Dermis microvascular lymphatic vessel endothelial cell (primary cell): ENCODE measurements around the gene EHBP1. TPM values are rescaled to one million over a fixed set of nuclear protein-coding genes. Genes with fewer than 3 reads are reported as not detected.

Source experiments
- DNase-seq, 2 donors: peaks; one replicate each; pipeline versions ENCODE4 v3.0.0 to v3.0.0-alpha.2; 2010; ENCODE audit warnings: low read depth in 2 of 2
- total RNA-seq: library from RNA; depleted of rRNA; stranded (reverse); fragments of >200 nt; gene quantifications from 2 replicates; pipeline ENCODE4 v1.2.1, GENCODE V29; 2014

The EHBP1 gene
- total RNA-seq, 1 donor from 2014 or later, result 13.1 TPM

- peak in 1 of 2 donors; percentile 62 for DNase-seq
Observed at GRCh38 chr2:63050334-63051041, 345.0 kb downstream of the EHBP1 start, which contains the start of gene OTX1. OTX1 (plus strand) TSS chr2:63050830; CDS start chr2:63052991, 2,161 bp downstream.

- no peak for DNase-seq
Observed at GRCh38 chr2:63051042-63051794, 345.7 kb downstream of the EHBP1 start.

- DNase-seq, result no peak
Observed at GRCh38 chr2:63051795-63052333, 346.4 kb downstream of the EHBP1 start.

- DNase-seq, result no peak
Observed at GRCh38 chr2:63052411-63053080, 347.0 kb downstream of the EHBP1 start.

- no peak for DNase-seq
Observed at GRCh38 chr2:63053081-63053888, 347.8 kb downstream of the EHBP1 start.

GRCh38 chr2:63053889-63054602, 348.5 kb downstream of the EHBP1 start:
- DNase-seq, result no peak

GRCh38 chr2:63054841-63055225, 349.3 kb downstream of the EHBP1 start:
- no peak for DNase-seq

GRCh38 chr2:63055226-63056106, 350.0 kb downstream of the EHBP1 start:
- DNase-seq, result no peak

- no peak for DNase-seq
Observed at GRCh38 chr2:63056107-63057050, 350.9 kb downstream of the EHBP1 start.

GRCh38 chr2:63057249-63058143, 352.0 kb downstream of the EHBP1 start:
- DNase-seq, result no peak

- DNase-seq, result no peak
Observed at GRCh38 chr2:63058144-63058920, 352.8 kb downstream of the EHBP1 start.

GRCh38 chr2:63058921-63059792, 353.6 kb downstream of the EHBP1 start:
- DNase-seq, result no peak

GRCh38 chr2:63059793-63060471, 354.4 kb downstream of the EHBP1 start:
- no peak for DNase-seq

GRCh38 chr2:63060472-63060991, 355.0 kb downstream of the EHBP1 start:
- DNase-seq, result no peak

GRCh38 chr2:63064197-63064596, 358.7 kb downstream of the EHBP1 start:
- no peak for DNase-seq
